PC-3 (cell line): ENCODE data around the gene AJAP1.

Experiments used
- CTCF ChIP-seq: fragments of 300-600 bp; sonication (generic); conservative IDR thresholded peaks from 2 replicates; pipeline ENCODE4 v1.5.1; 2017; ENCODE audit warnings: antibody characterized with exemption, low read depth, mild to moderate bottlenecking, low read length
- EZH2 ChIP-seq: fragments of 300-600 bp; sonication (generic); IDR thresholded peaks from one replicate; pipeline ENCODE4 v1.6.1; 2017; ENCODE audit warnings: antibody characterized with exemption, mild to moderate bottlenecking, low read length; ENCODE audit not compliant: unreplicated experiment
- EZH2phosphoT487 ChIP-seq: fragments of 300-600 bp; sonication (generic); IDR thresholded peaks from 2 replicates; pipeline ENCODE4 v1.6.1; 2018; ENCODE audit warnings: mild to moderate bottlenecking, antibody characterized with exemption, low read length, borderline replicate concordance

- TF ChIP-seq CTCF (no peak), EZH2 (no peak), EZH2phosphoT487 (no peak)
Measured at GRCh38 chr1:4685523-4685865, 31.1 kb downstream of the AJAP1 start.
